ENCODE measurements around the gene CIART. TPM values are rescaled to one million over a fixed set of nuclear protein-coding genes. Genes with fewer than 3 reads are reported as not detected.
A peak's percentile ranks its signal among the peaks of the same experiment; 100 is the strongest.

CIART gene
- total and polyA plus RNA-seq, 2 of the 8 experiments (the other 6 are each of a cell fraction or from before 2014, with no cell fraction given), result 9.6 to 33.3 TPM

DNA sequence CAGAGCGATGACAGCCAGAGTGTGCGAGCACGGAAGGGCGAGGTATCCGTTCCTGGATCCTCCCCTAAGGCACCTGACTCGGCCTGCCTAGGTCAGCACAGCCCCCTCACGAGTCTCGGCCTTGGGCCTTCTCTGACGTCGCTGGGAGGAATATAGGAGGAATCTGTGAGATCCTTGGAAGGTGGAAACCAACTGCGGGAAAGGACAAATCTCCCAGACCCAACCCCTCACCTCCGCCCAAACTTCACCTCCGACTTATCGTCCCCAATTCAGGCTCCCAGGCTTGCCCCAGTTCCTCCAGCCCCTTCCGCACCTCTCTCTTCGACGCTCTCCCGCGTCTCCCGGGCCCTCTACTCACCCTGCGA, 14.0 kb upstream of the CIART start (continued):
- TF ChIP-seq, protein P1, sequence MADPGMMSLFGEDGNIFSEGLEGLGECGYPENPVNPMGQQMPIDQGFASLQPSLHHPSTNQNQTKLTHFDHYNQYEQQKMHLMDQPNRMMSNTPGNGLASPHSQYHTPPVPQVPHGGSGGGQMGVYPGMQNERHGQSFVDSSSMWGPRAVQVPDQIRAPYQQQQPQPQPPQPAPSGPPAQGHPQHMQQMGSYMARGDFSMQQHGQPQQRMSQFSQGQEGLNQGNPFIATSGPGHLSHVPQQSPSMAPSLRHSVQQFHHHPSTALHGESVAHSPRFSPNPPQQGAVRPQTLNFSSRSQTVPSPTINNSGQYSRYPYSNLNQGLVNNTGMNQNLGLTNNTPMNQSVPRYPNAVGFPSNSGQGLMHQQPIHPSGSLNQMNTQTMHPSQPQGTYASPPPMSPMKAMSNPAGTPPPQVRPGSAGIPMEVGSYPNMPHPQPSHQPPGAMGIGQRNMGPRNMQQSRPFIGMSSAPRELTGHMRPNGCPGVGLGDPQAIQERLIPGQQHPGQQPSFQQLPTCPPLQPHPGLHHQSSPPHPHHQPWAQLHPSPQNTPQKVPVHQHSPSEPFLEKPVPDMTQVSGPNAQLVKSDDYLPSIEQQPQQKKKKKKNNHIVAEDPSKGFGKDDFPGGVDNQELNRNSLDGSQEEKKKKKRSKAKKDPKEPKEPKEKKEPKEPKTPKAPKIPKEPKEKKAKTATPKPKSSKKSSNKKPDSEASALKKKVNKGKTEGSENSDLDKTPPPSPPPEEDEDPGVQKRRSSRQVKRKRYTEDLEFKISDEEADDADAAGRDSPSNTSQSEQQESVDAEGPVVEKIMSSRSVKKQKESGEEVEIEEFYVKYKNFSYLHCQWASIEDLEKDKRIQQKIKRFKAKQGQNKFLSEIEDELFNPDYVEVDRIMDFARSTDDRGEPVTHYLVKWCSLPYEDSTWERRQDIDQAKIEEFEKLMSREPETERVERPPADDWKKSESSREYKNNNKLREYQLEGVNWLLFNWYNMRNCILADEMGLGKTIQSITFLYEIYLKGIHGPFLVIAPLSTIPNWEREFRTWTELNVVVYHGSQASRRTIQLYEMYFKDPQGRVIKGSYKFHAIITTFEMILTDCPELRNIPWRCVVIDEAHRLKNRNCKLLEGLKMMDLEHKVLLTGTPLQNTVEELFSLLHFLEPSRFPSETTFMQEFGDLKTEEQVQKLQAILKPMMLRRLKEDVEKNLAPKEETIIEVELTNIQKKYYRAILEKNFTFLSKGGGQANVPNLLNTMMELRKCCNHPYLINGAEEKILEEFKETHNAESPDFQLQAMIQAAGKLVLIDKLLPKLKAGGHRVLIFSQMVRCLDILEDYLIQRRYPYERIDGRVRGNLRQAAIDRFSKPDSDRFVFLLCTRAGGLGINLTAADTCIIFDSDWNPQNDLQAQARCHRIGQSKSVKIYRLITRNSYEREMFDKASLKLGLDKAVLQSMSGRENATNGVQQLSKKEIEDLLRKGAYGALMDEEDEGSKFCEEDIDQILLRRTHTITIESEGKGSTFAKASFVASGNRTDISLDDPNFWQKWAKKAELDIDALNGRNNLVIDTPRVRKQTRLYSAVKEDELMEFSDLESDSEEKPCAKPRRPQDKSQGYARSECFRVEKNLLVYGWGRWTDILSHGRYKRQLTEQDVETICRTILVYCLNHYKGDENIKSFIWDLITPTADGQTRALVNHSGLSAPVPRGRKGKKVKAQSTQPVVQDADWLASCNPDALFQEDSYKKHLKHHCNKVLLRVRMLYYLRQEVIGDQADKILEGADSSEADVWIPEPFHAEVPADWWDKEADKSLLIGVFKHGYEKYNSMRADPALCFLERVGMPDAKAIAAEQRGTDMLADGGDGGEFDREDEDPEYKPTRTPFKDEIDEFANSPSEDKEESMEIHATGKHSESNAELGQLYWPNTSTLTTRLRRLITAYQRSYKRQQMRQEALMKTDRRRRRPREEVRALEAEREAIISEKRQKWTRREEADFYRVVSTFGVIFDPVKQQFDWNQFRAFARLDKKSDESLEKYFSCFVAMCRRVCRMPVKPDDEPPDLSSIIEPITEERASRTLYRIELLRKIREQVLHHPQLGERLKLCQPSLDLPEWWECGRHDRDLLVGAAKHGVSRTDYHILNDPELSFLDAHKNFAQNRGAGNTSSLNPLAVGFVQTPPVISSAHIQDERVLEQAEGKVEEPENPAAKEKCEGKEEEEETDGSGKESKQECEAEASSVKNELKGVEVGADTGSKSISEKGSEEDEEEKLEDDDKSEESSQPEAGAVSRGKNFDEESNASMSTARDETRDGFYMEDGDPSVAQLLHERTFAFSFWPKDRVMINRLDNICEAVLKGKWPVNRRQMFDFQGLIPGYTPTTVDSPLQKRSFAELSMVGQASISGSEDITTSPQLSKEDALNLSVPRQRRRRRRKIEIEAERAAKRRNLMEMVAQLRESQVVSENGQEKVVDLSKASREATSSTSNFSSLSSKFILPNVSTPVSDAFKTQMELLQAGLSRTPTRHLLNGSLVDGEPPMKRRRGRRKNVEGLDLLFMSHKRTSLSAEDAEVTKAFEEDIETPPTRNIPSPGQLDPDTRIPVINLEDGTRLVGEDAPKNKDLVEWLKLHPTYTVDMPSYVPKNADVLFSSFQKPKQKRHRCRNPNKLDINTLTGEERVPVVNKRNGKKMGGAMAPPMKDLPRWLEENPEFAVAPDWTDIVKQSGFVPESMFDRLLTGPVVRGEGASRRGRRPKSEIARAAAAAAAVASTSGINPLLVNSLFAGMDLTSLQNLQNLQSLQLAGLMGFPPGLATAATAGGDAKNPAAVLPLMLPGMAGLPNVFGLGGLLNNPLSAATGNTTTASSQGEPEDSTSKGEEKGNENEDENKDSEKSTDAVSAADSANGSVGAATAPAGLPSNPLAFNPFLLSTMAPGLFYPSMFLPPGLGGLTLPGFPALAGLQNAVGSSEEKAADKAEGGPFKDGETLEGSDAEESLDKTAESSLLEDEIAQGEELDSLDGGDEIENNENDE (IDR thresholded peaks at IDR 0.05; ENCODE audit: insufficient replicate concordance, low read length), result no peak
- TF ChIP-seq TAF7 (optimal IDR thresholded peaks at IDR 0.05; ENCODE audit: borderline replicate concordance, low read depth, low read length) (no peak), SAP30 (IDR thresholded peaks at IDR 0.05; ENCODE audit: insufficient read depth, insufficient replicate concordance, low read length) (peak; percentile 89), POLR2A (IDR thresholded peaks at IDR 0.05; ENCODE audit: control extremely low read depth in 1 of 2, low read depth in 2 of 2, low read length in 2 of 2) (no peak), KDM4A (IDR thresholded peaks at IDR 0.05; ENCODE audit: low read depth, low read length, severe bottlenecking) (peak; percentile 30)
